ENCODE measurements around the gene HORMAD2. TPM values are rescaled to one million over a fixed set of nuclear protein-coding genes. Genes with fewer than 3 reads are reported as not detected.
"Not testable (repeated sequence)": the region's sequence is repeated elsewhere in the genome, so short reads cannot be mapped to it uniquely, and the experiment has no call there.

Gene HORMAD2
- total RNA-seq, 1 experiment from 2014 or later, result not detected

DNA sequence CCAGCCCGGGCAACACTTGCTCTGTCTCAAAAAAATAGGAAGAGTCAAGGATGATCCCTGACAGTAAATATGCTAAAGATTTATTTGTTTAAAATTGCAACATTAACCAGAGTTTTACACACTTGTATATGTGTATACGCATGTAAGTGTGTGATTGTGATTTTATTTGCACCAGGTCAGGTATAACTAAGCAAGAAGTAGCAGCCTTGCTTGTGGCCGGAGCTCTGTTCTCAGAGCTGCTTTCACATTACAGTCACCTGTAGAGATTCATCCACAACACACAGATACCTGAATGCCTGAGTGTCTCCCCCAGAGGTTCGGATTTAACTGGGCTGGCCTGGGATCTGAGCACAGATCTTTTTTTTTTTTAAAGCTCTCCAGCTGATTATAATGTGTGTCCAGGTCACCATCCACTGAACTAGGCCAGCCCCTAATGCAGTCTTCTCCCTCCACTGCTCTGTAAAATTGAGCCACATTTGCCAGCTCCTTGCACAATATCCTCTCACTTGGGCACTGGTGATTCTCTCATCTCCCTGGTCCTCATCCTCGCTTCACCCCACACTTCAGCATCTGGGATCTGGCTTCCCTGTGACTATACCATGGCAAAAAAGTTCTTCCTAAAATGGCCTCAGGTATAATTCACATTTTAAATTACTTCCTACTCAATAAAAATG, 118.0 kb downstream of the HORMAD2 start (continued):
- TF ChIP-seq, protein P1, sequence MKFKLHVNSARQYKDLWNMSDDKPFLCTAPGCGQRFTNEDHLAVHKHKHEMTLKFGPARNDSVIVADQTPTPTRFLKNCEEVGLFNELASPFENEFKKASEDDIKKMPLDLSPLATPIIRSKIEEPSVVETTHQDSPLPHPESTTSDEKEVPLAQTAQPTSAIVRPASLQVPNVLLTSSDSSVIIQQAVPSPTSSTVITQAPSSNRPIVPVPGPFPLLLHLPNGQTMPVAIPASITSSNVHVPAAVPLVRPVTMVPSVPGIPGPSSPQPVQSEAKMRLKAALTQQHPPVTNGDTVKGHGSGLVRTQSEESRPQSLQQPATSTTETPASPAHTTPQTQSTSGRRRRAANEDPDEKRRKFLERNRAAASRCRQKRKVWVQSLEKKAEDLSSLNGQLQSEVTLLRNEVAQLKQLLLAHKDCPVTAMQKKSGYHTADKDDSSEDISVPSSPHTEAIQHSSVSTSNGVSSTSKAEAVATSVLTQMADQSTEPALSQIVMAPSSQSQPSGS (CRISPR knock-in tag; IDR thresholded peaks at IDR 0.05; ENCODE audit: borderline replicate concordance, low read depth), result no peak

- Mint-ChIP-seq H3K27ac (no peak overlapping the region), H3K9me3 (0 out of 2 replicates have a peak, but pooled peaks cover 3% of the 10 kb centered on the region), H3K4me1 (peaks cover 32% of the 10 kb centered on the region), H3K27me3 (ENCODE audit: low read depth) (no peaks in the 10 kb centered on the region), H3K36me3 (no peaks in the 10 kb centered on the region), H3K4me3 (no peak overlapping the region)
- TF ChIP-seq ZNF416 (CRISPR knock-in tag; IDR thresholded peaks at IDR 0.05) (no peak), ZNF396 (CRISPR knock-in tag; IDR thresholded peaks at IDR 0.05; ENCODE audit: borderline replicate concordance) (no peak), GRHL2 (CRISPR knock-in tag; IDR thresholded peaks at IDR 0.05; ENCODE audit: insufficient replicate concordance, severe bottlenecking) (no peak), ESRRA (CRISPR knock-in tag; IDR thresholded peaks at IDR 0.05; ENCODE audit: borderline replicate concordance) (no peak), ELF4 (CRISPR knock-in tag; IDR thresholded peaks at IDR 0.05; ENCODE audit: low read depth) (no peak)
- DNase-seq (ENCODE audit: low spot score) (no peak), ATAC-seq (no peak)
- ChIA-PET POLR2A (interaction anchor here (0.7 kb wide), 2 partner anchors 16 to 117 kb away, joined by 4 read pairs; no protein-coding TSS in a partner anchor), CTCF (interaction anchor here (1.5 to 2.1 kb wide), 2 partner anchors 57 to 193 kb away, joined by 4 to 6 read pairs; no protein-coding TSS in a partner anchor)
Measured at GRCh38 chr22:30198921-30199320, 118.7 kb downstream of the HORMAD2 start.

DNA sequence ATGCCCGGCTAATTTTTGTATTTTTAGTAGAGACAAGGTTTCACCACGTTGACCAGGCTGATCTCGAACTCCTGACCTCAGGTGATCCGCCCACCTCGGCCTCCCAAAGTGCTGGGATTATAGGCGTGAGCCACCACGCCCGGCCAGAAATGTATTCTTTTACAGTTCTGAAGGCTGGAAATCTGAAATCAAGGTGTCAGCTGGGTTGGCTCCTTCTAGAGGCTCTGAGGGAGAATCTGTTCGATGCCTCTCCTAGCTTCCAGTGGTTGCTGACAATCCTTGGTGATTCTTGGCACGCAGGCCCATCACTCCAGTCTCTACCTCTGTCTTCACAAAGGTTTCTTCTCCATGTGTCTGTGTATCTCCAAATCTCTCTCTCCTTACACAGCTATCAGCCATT, 120.6 kb downstream of the HORMAD2 start:
- H3K27me3 Mint-ChIP-seq (ENCODE audit: low read depth); POLR2A ChIA-PET; H3K36me3 Mint-ChIP-seq; CTCF ChIA-PET; H3K9me3 Mint-ChIP-seq; ATAC-seq; H3K4me3 Mint-ChIP-seq; DNase-seq (ENCODE audit: low spot score): not testable (repeated sequence)
- H3K4me1 Mint-ChIP-seq, result peaks cover 24% of the 10 kb centered on the region
- H3K27ac Mint-ChIP-seq, result 0 out of 2 replicates have a peak overlapping the region, but pooled peaks have one; percentile 48

DNA sequence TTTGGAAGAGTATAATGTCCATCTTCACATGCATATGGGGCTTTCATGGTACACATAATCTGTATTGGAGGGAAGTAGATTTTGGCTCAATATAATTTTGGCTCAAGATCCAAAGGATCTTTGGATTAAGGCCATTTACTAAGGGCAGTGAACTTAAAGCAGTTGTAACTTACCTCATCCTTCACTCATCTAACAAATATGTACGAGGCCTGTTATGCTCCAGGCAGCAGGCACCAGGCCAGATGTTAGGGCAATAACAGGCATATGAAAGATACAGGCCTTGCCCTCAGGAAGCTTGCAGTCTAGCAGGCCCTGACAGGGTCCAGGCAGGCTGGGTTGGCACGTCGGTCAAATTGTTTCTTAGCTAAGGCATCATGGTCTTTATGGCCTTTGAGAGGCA, 121.7 kb downstream of the HORMAD2 start:
- CTCF ChIA-PET, result interaction anchor here (0.6 to 1.2 kb wide), 3 partner anchors 54 to 581 kb away, joined by 3 to 4 read pairs (median 3); partner anchors contain the start of gene CASTOR1
- Mint-ChIP-seq H3K27me3 (ENCODE audit: low read depth) (no peaks in the 10 kb centered on the region), H3K4me1 (peaks cover 14% of the 10 kb centered on the region), H3K27ac (no peak overlapping the region; the same call in 1 of the 2 replicates), H3K36me3 (no peaks in the 10 kb centered on the region), H3K9me3 (0 out of 2 replicates have a peak, but pooled peaks cover 3% of the 10 kb centered on the region), H3K4me3 (no peak overlapping the region)
- DNase-seq (ENCODE audit: low spot score) (no peak), ATAC-seq (no peak)
- TF ChIP-seq ZNF219 (CRISPR knock-in tag; IDR thresholded peaks at IDR 0.05; ENCODE audit: borderline replicate concordance) (no peak), ZNF532 (CRISPR knock-in tag; IDR thresholded peaks at IDR 0.05; ENCODE audit: borderline replicate concordance) (no peak), ZNF138 (CRISPR knock-in tag; conservative IDR thresholded peaks at IDR 0.05) (no peak)
- POLR2A ChIA-PET, result interaction anchor here (0.6 to 0.7 kb wide), 2 partner anchors 22 to 53 kb away, joined by 3 to 4 read pairs; no protein-coding TSS in a partner anchor

DNA sequence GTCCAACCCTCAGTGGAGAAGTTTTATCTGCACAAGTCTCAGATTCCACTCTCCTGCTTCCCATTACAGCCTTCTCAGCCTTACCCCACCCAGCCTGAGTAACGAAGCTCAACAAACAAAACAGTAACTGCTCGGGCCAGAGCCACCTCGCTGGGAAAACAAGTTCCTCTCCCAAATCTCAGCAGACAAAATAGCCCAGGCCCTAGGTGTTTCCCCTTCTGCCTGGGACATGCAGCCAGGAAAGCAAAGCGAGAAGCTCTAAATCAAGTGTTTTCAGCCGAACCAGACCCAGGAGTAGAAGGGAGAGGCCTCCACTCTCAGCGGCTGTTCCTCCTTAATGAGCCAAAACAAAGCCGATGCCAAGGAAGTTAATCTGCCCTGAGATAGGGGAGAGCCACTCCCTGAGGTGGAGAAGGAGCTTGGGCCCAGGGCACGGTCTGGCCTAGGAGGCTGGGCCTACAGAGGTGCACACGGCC, 122.3 kb downstream of the HORMAD2 start:
- H3K4me1 Mint-ChIP-seq, result peaks cover 11% of the 10 kb centered on the region
- H3K27ac Mint-ChIP-seq, result peak overlapping the region; percentile 79
- POLR2A ChIA-PET, result interaction anchor here (0.6 to 0.7 kb wide), 2 partner anchors 17 to 21 kb away, joined by 3 read pairs; no protein-coding TSS in a partner anchor
- H3K27me3 Mint-ChIP-seq (ENCODE audit: low read depth), result no peaks in the 10 kb centered on the region
- ATAC-seq (no peak), DNase-seq (ENCODE audit: low spot score) (no peak)
- H3K4me3 Mint-ChIP-seq, result no peak overlapping the region
- no peaks in the 10 kb centered on the region for H3K36me3 Mint-ChIP-seq
- H3K9me3 Mint-ChIP-seq, result no peaks in the 10 kb centered on the region
- CTCF ChIA-PET, result interaction anchor here (0.6 to 1.2 kb wide), 2 partner anchors 53 to 87 kb away, joined by 3 read pairs; partner anchors contain the start of gene CASTOR1
- TF ChIP-seq ZBTB21 (CRISPR knock-in tag; IDR thresholded peaks at IDR 0.05; ENCODE audit: borderline replicate concordance), result no peak
- no peak for TF ChIP-seq ZNF232 (CRISPR knock-in tag; IDR thresholded peaks at IDR 0.05)
- no peak for TF ChIP-seq E2F5 (CRISPR knock-in tag; IDR thresholded peaks at IDR 0.05)
- no peak for TF ChIP-seq ZNF219 (CRISPR knock-in tag; IDR thresholded peaks at IDR 0.05; ENCODE audit: borderline replicate concordance)
- TF ChIP-seq, protein P2, sequence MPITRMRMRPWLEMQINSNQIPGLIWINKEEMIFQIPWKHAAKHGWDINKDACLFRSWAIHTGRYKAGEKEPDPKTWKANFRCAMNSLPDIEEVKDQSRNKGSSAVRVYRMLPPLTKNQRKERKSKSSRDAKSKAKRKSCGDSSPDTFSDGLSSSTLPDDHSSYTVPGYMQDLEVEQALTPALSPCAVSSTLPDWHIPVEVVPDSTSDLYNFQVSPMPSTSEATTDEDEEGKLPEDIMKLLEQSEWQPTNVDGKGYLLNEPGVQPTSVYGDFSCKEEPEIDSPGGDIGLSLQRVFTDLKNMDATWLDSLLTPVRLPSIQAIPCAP (CRISPR knock-in tag; IDR thresholded peaks at IDR 0.05), result no peak
- no peak for TF ChIP-seq NR3C1 (CRISPR knock-in tag; conservative IDR thresholded peaks at IDR 0.05; ENCODE audit: low read depth)
- no peak for TF ChIP-seq PRRX2 (CRISPR knock-in tag; IDR thresholded peaks at IDR 0.05)
- no peak for TF ChIP-seq NFE2L1 (CRISPR knock-in tag; IDR thresholded peaks at IDR 0.05)
